CD8-positive, alpha-beta memory T cell (primary cell): ENCODE measurements around the gene HIKESHI. TPM values are rescaled to one million over a fixed set of nuclear protein-coding genes. Genes with fewer than 3 reads are reported as not detected.

ENCODE experiments used
- CTCF ChIA-PET: fragments of 350-600 bp; sonication (Branson Sonifier 250); formaldehyde crosslinking; loops from one replicate; lab custom pipeline; 2021; ENCODE audit warnings: antibody characterized with exemption; lab: Charles Lee
- POLR2A ChIA-PET: fragments of 350-600 bp; sonication (Branson Sonifier 250); formaldehyde crosslinking; loops from one replicate; lab custom pipeline; 2021; ENCODE audit warnings: antibody characterized with exemption; lab: Charles Lee
- DNase-seq, 5 donors: peaks; one replicate each; pipeline versions ENCODE4 v3.0.0 to v3.0.0-alpha.2; 2020 to 2022; ENCODE audit warnings: mixed read lengths in 1 of 5
- H3K27ac ChIP-seq: one replicate; pipeline ENCODE4 v1.7.0; 2013; ENCODE audit warnings: low read depth, mild to moderate bottlenecking, low read length, moderate library complexity
- H3K27me3 ChIP-seq: 2 replicates; pipeline ENCODE4 v1.7.0; 2013; ENCODE audit warnings: low read length, mild to moderate bottlenecking; ENCODE audit not compliant: insufficient read depth, poor library complexity, severe bottlenecking
- H3K36me3 ChIP-seq: 2 replicates; pipeline ENCODE4 v1.7.0; 2013; ENCODE audit warnings: mild to moderate bottlenecking, low read length, moderate library complexity; ENCODE audit not compliant: insufficient read depth
- H3K4me1 ChIP-seq: 2 replicates; pipeline ENCODE4 v1.7.0; 2013; ENCODE audit warnings: mild to moderate bottlenecking, low read length, moderate library complexity; ENCODE audit not compliant: insufficient read depth
- H3K4me3 ChIP-seq: 2 replicates; pipeline ENCODE4 v1.7.0; 2013; ENCODE audit warnings: mild to moderate bottlenecking, low read length
- H3K9me3 ChIP-seq: 2 replicates; pipeline ENCODE4 v1.7.0; 2013; ENCODE audit warnings: mild to moderate bottlenecking, low read length
- H3K27ac Mint-ChIP-seq, 8 donors: one replicate each; pipeline ENCODE4 v1.8.0; 2020 to 2021; ENCODE audit warnings: mixed read lengths in 8 of 8, mild to moderate bottlenecking in 6 of 8, inconsistent platforms in 3 of 8, moderate library complexity in 3 of 8
- H3K27me3 Mint-ChIP-seq, 2 donors: one replicate each; pipeline ENCODE4 v1.8.0; 2020 to 2021; ENCODE audit warnings: mixed read lengths in 2 of 2, mild to moderate bottlenecking in 1 of 2, moderate library complexity in 1 of 2
- H3K36me3 Mint-ChIP-seq, 3 donors: one replicate each; pipeline ENCODE4 v1.8.0; 2020 to 2021; ENCODE audit warnings: mixed read lengths in 3 of 3, inconsistent platforms in 1 of 3, mild to moderate bottlenecking in 1 of 3
- H3K4me1 Mint-ChIP-seq, 3 donors: one replicate each; pipeline ENCODE4 v1.8.0; 2020 to 2021; ENCODE audit warnings: mixed read lengths in 3 of 3, inconsistent platforms in 1 of 3, mild to moderate bottlenecking in 1 of 3
- H3K4me3 Mint-ChIP-seq, 7 donors: one replicate each; pipeline ENCODE4 v1.8.0; 2020 to 2021; ENCODE audit warnings: mixed read lengths in 7 of 7, mild to moderate bottlenecking in 6 of 7, moderate library complexity in 4 of 7, inconsistent platforms in 2 of 7
- H3K9me3 Mint-ChIP-seq, 5 donors: one replicate each; pipeline ENCODE4 v1.8.0; 2020 to 2022; ENCODE audit warnings: mixed read lengths in 5 of 5, mild to moderate bottlenecking in 3 of 5, moderate library complexity in 2 of 5, inconsistent platforms in 1 of 5
- polyA plus RNA-seq: library from polyadenylated mRNA; unstranded; fragments of 300-500 nt; fragmentation: Illumina TruSeq; gene quantifications from one replicate; pipeline ENCODE4 v1.2.3, GENCODE V29; 2021
- total RNA-seq, 2 experiments: library from RNA; stranded (reverse); gene quantifications; one replicate each; pipeline ENCODE4 v1.2.3, GENCODE V29; 2021

The HIKESHI gene, protein sequence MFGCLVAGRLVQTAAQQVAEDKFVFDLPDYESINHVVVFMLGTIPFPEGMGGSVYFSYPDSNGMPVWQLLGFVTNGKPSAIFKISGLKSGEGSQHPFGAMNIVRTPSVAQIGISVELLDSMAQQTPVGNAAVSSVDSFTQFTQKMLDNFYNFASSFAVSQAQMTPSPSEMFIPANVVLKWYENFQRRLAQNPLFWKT
- total RNA-seq, result 10 to 100 TPM; 52.9 to 56.9 TPM
- polyA plus RNA-seq, result 85.3 TPM

GRCh38 chr11:86302092-86302793 is at the start of gene HIKESHI:
TSS of gene HIKESHI (plus strand) at chr11:86302240. CDS start at chr11:86302449, 209 bp downstream.
- H3K36me3 ChIP-seq, result no peaks in the 10 kb centered on the region
- H3K4me1 ChIP-seq, result peaks cover 18% of the 10 kb centered on the region
- H3K27ac ChIP-seq, result peak within 1 kb of the TSS; percentile 83
- H3K4me1 Mint-ChIP-seq, result peaks cover 28 to 43% (median 40%) of the 10 kb centered on the region in 3 donors
- peak within 1 kb of the TSS; percentile 90 to 100 (median 98) for H3K27ac Mint-ChIP-seq
- CTCF ChIA-PET, result interaction anchor here (0.7 to 2.0 kb wide), 4 partner anchors 11 to 447 kb away, joined by 3 to 5 read pairs (median 4); partner anchors contain the start of genes CCDC83 and EED
- H3K4me3 ChIP-seq, result peak within 1 kb of the TSS; percentile 79
- peaks cover 2 to 5% of the 10 kb centered on the region in 2 donors for H3K27me3 Mint-ChIP-seq
- H3K27me3 ChIP-seq, result no peaks in the 10 kb centered on the region
- H3K9me3 ChIP-seq, result no peaks in the 10 kb centered on the region
- peak within 1 kb of the TSS; percentile 97 to 100 (median 99) for H3K4me3 Mint-ChIP-seq
- DNase-seq, result peak; percentile 81 to 93 (median 87)
- POLR2A ChIA-PET, result interaction anchor here (1.6 to 2.2 kb wide), 2 partner anchors 9 to 233 kb away, joined by 8 to 10 read pairs; partner anchors contain the start of gene PICALM
- no peaks in the 10 kb centered on the region for H3K9me3 Mint-ChIP-seq
- peaks cover 0 to 19% (median 0%) of the 10 kb centered on the region in 3 donors for H3K36me3 Mint-ChIP-seq

DNA sequence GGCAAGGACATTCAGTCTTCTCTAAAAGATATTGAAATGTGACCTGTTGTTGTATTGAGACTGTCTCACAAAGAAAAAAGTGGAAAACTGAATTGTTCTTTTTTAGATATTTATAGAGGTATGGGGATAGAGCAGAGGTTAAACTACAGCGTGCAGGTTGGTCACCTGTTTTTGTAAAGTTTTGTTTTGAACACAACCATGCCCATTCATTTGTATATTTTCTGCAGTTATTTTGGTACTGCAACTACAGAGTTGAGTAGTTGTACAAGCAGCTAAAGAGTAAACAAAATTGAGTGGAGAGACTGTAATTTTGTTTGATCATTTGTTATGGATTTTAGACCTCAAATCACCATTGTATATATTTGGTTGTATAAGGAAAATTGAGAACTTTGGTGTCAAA is 46.1 kb upstream of the HIKESHI start:
- DNase-seq, result no peak
- peaks cover 0 to 57% (median 11%) of the 10 kb centered on the region in 3 donors for H3K36me3 Mint-ChIP-seq
- POLR2A ChIA-PET, result no interaction called here

DNA sequence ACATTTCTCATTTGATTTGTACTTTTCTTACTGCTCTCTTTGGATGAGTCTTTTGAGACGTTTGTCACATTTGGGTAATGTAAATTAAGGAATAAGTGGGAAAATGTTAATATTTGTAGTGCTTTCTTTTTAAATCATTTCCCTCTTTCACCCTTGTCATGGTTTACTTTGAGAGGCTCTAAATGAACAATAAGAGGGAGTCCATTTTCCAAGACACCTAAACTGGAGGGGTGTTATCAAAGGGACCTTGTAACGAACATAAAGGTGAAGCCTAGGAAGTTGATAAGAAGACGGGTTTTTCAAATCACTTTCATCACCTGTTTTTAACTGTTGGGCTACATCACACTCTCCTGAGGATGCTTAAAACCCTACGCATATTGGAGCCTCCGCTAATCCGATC is 45.4 kb upstream of the HIKESHI start:
- Mint-ChIP-seq H3K27ac (peak overlapping the region in 3 of 8 donors; percentile 23 to 61 (median 29)), H3K4me3 (no peak overlapping the region), H3K4me1 (peaks cover 19 to 47% (median 35%) of the 10 kb centered on the region in 3 donors), H3K36me3 (peaks cover 0 to 57% (median 8%) of the 10 kb centered on the region in 3 donors), H3K9me3 (no peaks in the 10 kb centered on the region), H3K27me3 (no peaks in the 10 kb centered on the region)
- ChIA-PET POLR2A (no interaction called here), CTCF (no interaction called here)
- Histone ChIP-seq H3K27ac (no peak overlapping the region), H3K4me1 (peaks cover 1% of the 10 kb centered on the region), H3K9me3 (no peaks in the 10 kb centered on the region), H3K27me3 (no peaks in the 10 kb centered on the region), H3K4me3 (no peak overlapping the region), H3K36me3 (peaks cover 6% of the 10 kb centered on the region)
- no peak for DNase-seq

More for the DNA sequence above, 46.1 kb upstream of the HIKESHI start:
- no peak overlapping the region for H3K4me3 Mint-ChIP-seq
- Histone ChIP-seq H3K27me3 (no peaks in the 10 kb centered on the region), H3K36me3 (peaks cover 6% of the 10 kb centered on the region), H3K4me3 (no peak overlapping the region), H3K27ac (no peak overlapping the region), H3K4me1 (peaks cover 5% of the 10 kb centered on the region), H3K9me3 (no peaks in the 10 kb centered on the region)
- no peaks in the 10 kb centered on the region for H3K9me3 Mint-ChIP-seq
- CTCF ChIA-PET, result no interaction called here
- H3K27ac Mint-ChIP-seq, result peak overlapping the region in 2 of 8 donors; percentile 6 to 54
- H3K27me3 Mint-ChIP-seq, result no peaks in the 10 kb centered on the region
- H3K4me1 Mint-ChIP-seq, result peaks cover 25 to 49% (median 42%) of the 10 kb centered on the region in 3 donors

DNA sequence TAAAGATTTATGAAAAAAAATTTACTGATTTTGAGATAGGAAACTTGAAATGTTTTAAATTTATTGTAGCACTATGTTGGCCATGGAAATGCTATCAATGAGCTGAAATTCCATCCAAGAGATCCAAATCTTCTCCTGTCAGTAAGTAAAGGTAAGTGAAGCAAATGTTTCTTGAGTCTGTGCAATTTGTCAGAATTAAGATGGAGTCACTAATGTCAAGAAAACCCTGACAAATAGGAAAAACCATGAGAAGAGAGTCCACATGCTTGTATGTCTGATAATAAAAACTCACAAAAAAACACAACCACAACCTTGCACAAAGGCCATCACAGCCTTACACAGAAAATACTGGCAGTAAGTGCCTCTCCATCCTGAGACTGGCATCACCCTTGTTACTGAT is 44.6 kb upstream of the HIKESHI start:
- no peaks in the 10 kb centered on the region for H3K9me3 Mint-ChIP-seq
- H3K36me3 ChIP-seq, result peaks cover 6% of the 10 kb centered on the region
- no peak overlapping the region for H3K4me3 Mint-ChIP-seq
- peaks cover 13 to 38% (median 27%) of the 10 kb centered on the region in 3 donors for H3K4me1 Mint-ChIP-seq
- H3K36me3 Mint-ChIP-seq, result peaks cover 0 to 57% (median 8%) of the 10 kb centered on the region in 3 donors
- no peak overlapping the region for H3K4me3 ChIP-seq
- no peak overlapping the region for H3K27ac ChIP-seq
- H3K9me3 ChIP-seq, result no peaks in the 10 kb centered on the region
- CTCF ChIA-PET, result interaction anchor here (1.0 kb wide), 1 partner anchor 40 kb away, joined by 3 read pairs; no protein-coding TSS in a partner anchor
- POLR2A ChIA-PET, result no interaction called here
- peak overlapping the region in 1 of 8 donors; percentile 59 for H3K27ac Mint-ChIP-seq
- no peaks in the 10 kb centered on the region for H3K27me3 ChIP-seq
- H3K27me3 Mint-ChIP-seq, result no peaks in the 10 kb centered on the region
- no peak for DNase-seq
- no peaks in the 10 kb centered on the region for H3K4me1 ChIP-seq

GRCh38 chr11:86259730-86260129 is 42.3 kb upstream of the HIKESHI start:
- Histone ChIP-seq H3K9me3 (no peaks in the 10 kb centered on the region), H3K36me3 (peaks cover 6% of the 10 kb centered on the region), H3K27me3 (no peaks in the 10 kb centered on the region), H3K4me1 (no peaks in the 10 kb centered on the region), H3K4me3 (no peak overlapping the region), H3K27ac (no peak overlapping the region)
- DNase-seq, result no peak
- Mint-ChIP-seq H3K36me3 (peaks cover 0 to 70% (median 13%) of the 10 kb centered on the region in 3 donors), H3K4me3 (no peak overlapping the region), H3K4me1 (peaks cover 9 to 29% (median 17%) of the 10 kb centered on the region in 3 donors), H3K27ac (peak overlapping the region in 1 of 8 donors; percentile 29), H3K9me3 (no peaks in the 10 kb centered on the region), H3K27me3 (no peaks in the 10 kb centered on the region)
- ChIA-PET POLR2A (no interaction called here), CTCF (interaction anchor here (1.9 kb wide), 1 partner anchor 405 kb away, joined by 4 read pairs; the partner anchor contains the start of gene CCDC83)

- Histone ChIP-seq H3K4me1 (no peaks in the 10 kb centered on the region), H3K9me3 (no peaks in the 10 kb centered on the region), H3K27me3 (no peaks in the 10 kb centered on the region), H3K4me3 (no peak overlapping the region), H3K27ac (no peak overlapping the region), H3K36me3 (peaks cover 10% of the 10 kb centered on the region)
- H3K36me3 Mint-ChIP-seq, result peaks cover 0 to 68% (median 13%) of the 10 kb centered on the region in 3 donors
- no peak for DNase-seq
- H3K27ac Mint-ChIP-seq, result no peak overlapping the region
- POLR2A ChIA-PET, result no interaction called here
- H3K27me3 Mint-ChIP-seq, result no peaks in the 10 kb centered on the region
- no peak overlapping the region for H3K4me3 Mint-ChIP-seq
- H3K4me1 Mint-ChIP-seq, result peaks cover 5 to 22% (median 9%) of the 10 kb centered on the region in 3 donors
- no peaks in the 10 kb centered on the region for H3K9me3 Mint-ChIP-seq
- CTCF ChIA-PET, result no interaction called here
Measured at GRCh38 chr11:86261328-86261727, 40.7 kb upstream of the HIKESHI start.

DNA sequence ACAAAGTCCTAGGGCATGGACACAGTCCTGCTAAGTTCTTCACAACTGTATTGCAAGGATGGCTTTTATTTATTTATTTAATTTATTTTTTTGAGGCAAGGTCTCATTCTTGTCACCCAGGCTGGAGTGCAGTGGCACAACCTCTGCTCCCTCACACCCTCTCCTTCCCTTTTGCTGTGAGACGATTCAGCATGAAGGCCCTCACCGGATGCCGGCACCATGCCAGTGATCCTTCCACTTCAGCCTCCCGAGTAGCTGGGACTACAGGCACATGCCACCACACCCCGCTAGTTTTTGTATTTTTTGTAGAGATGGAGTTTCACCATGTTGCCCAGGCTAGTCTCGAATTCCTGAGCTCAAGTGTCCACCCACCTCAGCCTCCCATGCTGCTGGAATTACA is 39.7 kb upstream of the HIKESHI start:
- H3K36me3 Mint-ChIP-seq, result peaks cover 0 to 63% (median 10%) of the 10 kb centered on the region in 3 donors
- H3K4me1 Mint-ChIP-seq, result peaks cover 6 to 14% (median 9%) of the 10 kb centered on the region in 3 donors
- Histone ChIP-seq H3K9me3 (no peaks in the 10 kb centered on the region), H3K27ac (no peak overlapping the region), H3K4me1 (no peaks in the 10 kb centered on the region), H3K27me3 (no peaks in the 10 kb centered on the region), H3K36me3 (peaks cover 11% of the 10 kb centered on the region), H3K4me3 (no peak overlapping the region)
- ChIA-PET POLR2A (no interaction called here), CTCF (no interaction called here)
- no peak overlapping the region for H3K4me3 Mint-ChIP-seq
- no peaks in the 10 kb centered on the region for H3K9me3 Mint-ChIP-seq
- H3K27me3 Mint-ChIP-seq, result no peaks in the 10 kb centered on the region
- DNase-seq, result no peak
- peak overlapping the region in 3 of 8 donors; percentile 43 to 81 (median 54) for H3K27ac Mint-ChIP-seq

DNA sequence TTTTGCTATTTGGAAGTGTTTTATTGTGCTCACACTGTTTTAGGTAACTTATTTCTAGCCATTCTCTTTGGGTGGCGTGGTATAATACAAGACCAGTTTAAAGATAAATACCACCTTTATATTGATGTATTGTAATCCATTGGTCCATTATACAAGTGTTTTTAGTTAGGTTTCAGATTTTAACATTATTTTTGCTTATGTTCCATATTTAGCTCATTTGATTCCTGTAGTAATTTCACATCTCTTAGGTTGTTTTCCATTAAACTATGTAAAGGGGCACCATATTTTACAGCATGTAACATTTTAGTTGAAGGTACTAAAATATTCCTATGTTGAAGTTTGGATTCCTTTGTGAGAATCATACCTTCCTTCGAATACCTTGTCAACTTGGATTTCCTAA is 37.4 kb upstream of the HIKESHI start:
- H3K36me3 Mint-ChIP-seq, result peaks cover 6 to 66% (median 7%) of the 10 kb centered on the region in 3 donors
- no peak overlapping the region for H3K4me3 Mint-ChIP-seq
- H3K27ac Mint-ChIP-seq, result no peak overlapping the region
- DNase-seq, result no peak
- Histone ChIP-seq H3K36me3 (peaks cover 5% of the 10 kb centered on the region), H3K4me3 (no peak overlapping the region), H3K27me3 (no peaks in the 10 kb centered on the region), H3K9me3 (no peaks in the 10 kb centered on the region), H3K4me1 (no peaks in the 10 kb centered on the region), H3K27ac (no peak overlapping the region)
- H3K27me3 Mint-ChIP-seq, result no peaks in the 10 kb centered on the region
- H3K4me1 Mint-ChIP-seq, result peaks cover 9 to 26% (median 14%) of the 10 kb centered on the region in 3 donors
- ChIA-PET CTCF (no interaction called here), POLR2A (no interaction called here)
- H3K9me3 Mint-ChIP-seq, result no peaks in the 10 kb centered on the region
